Myocyte (in vitro differentiated cells): ENCODE results near the gene XPO6. TPM values are rescaled to one million over a fixed set of nuclear protein-coding genes. Genes with fewer than 3 reads are reported as not detected.
A peak's percentile ranks its signal among the peaks of the same experiment; 100 is the strongest.

Experiments used
- DNase-seq: peaks from one replicate; pipeline ENCODE4 v3.0.0-alpha.2; 2012; ENCODE audit warnings: low read depth
- total RNA-seq: library from RNA; depleted of rRNA; stranded (reverse); fragments of >200 nt; gene quantifications from 2 replicates; pipeline ENCODE4 v1.2.3, GENCODE V29; 2014

XPO6 gene
- total RNA-seq, 1 donor from 2014 or later, result 62.5 TPM

DNA sequence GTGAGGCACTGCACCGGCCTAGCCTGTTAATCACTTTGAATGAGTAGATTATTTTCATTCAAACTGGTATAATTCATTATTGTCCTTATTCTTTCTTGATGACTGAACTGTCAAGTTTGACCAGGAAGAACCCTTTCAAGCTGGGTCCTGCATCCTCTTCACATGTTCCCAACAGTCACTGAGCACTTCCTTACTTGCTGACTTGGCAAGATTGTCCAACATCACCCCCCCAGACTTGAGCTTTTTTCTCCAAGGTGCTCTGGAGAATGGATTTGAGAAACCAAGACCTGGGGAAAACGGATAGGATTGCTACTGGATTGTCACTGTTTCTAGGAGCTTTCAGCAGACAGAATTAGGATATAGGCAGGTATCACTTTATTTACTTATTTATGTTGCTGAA is 93.1 kb downstream of the XPO6 start:
- no peak for DNase-seq

DNA sequence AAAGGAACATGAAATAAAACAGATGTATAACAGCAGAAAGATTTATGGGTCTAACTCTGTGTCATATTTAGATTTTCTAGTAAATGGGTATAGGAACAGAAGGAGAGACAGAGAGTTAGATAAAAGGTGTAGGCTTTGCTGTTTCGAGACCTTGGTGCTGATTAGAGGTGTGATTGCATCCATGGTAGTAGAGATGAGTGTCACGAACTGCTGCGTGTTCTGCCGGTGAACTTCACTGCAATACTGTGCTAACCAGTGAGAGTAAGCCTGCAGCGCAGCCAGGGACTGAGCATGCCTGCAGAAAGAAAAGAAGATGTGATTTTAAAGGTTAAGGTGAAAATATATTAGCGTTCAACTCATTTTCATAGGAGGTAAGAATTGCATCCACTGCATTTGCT is 94.6 kb downstream of the XPO6 start:
- DNase-seq, result no peak

DNA sequence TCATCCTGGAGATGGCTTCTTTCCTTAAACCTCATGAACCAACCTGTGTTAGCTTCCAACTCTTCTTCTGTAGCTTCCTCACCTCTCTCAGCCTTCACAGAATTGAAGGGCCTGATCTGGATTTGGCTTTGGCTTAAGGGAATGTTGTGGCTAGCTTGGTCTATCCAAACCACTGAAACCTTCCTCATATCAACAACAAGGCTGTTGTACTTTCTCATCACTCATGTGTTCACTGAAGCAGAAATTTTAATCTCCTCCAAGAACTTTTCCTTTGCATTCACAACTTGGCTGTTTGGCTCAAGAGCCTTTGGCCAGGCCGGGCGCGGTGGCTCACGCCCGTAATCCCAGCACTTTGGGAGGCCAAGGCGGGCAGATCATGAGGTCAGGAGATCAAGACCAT is 95.9 kb downstream of the XPO6 start:
- DNase-seq, result peak; percentile 20

DNA sequence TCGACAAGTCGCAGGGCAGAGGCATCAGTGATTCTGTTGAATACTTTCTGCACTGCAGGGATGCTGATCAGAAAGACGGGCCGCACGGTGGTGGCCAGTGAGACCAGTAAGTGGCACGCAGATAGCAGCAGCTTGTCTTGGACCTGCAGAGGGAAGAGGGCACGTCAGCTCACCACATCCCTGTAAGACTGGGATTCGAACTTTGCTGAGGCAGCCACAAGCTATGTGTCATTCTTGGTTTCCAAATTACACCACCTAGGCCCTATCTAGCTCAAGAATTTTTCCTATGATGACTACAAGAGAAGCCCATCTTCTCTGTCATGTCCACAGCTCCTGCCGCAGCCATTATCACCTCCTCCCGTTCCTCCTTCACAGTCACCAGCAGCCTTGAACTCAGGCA is 98.9 kb downstream of the XPO6 start:
- DNase-seq, result no peak

DNA sequence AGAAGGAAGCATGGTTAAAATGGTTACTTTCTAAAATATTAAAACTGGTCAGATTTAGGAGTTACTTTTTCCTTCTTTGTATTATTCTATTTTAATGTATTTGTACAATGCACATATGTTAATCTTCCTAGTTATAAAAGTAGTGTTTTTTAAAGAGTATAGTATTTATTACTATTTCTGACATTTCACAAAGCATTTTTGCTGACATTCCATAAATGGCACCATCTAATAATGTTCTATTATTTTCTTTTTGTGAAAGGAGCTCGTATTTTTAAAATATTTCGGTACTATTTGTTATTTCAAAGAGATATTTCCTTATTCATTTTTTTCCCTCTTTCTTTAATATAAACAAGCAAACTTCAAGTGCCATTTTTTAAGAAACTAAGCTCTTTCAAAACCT is 100.8 kb downstream of the XPO6 start:
- no peak for DNase-seq

DNA sequence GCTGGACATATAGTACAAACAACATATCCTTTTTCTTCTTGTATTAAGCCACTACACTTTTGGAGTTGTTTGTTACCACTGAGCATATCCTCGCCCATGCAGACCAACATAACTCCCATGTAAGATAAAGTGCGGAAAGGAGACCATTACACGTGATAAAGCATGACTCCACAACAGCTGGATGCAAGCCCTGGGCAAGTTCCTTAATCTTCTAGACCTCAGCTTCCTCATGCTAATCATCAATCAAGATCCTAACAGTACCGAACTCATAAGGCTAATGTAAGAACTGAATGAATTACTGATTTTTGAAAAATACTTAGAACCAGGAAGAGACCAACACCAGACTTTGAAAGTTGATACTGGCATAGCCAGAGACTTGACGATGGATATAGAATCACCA is 101.3 kb downstream of the XPO6 start:
- no peak for DNase-seq

DNA sequence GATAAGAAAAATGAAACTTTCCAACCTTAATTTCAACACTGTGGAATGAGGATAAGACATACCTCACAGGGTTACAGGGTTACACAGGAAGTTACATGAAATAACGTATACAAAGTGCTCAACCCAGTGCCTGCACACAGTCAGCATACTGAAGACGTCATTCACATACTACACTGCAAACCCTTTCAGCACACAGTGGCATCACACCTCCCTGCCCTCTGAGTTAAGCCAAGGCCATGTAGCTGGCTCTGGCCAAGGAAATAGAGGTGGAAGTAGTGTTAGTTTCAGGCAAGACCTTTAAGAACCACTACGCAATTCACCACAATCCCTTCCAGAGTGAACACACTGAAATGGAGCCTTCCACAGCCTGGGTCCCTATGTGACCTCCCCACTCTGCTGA is 101.7 kb downstream of the XPO6 start:
- DNase-seq, result no peak

DNA sequence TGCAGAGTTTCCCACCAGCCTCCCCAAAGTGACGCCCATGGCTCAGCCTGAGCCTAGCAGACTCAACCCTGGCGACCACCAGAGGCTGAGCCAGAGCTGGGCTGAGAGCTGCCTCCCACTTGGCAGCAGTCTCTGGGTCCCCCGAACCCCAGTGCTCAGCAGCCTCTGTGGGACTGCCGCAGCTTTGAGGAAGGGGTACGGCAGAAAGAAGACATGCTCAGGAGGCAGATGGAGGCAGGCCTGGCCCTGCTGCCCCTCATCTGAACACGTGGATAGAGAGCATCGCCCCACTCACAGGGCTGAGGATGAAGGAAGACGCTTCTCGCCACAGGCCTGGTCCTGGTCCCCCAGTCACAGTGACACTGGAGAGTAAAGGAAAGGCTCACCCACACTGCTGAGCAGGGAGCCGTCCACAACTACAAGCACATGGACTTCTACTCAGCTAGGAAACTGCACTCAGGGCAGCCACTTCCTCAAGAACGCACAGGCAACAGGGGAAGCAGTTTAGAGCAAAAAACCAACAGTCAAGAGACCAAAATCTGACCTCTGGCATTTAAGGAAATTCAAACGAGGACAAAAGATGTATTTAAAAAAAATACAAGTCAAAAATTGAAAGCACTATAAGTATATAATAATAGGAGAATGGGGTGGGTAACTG is 103.0 kb downstream of the XPO6 start:
- no peak for DNase-seq

DNA sequence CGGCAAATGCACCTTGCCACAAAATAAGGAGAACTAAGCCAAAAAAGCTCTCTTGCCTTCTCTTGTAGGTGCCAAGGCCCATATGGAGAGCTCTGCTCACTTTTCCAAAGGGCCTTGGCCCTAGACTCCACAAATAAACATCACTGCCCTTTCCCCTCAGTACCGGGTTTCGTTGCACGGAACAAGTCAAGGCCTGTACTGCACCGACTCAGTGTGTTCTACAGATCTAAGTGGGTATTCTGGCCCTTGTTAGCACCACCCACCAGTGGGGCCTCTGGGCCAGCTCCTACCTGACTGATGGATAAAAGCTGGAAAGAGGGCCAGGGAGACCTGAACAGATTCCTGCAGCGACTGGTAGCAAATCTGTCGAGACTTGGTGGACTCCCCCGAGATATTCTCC is 104.5 kb downstream of the XPO6 start:
- no peak for DNase-seq

DNA sequence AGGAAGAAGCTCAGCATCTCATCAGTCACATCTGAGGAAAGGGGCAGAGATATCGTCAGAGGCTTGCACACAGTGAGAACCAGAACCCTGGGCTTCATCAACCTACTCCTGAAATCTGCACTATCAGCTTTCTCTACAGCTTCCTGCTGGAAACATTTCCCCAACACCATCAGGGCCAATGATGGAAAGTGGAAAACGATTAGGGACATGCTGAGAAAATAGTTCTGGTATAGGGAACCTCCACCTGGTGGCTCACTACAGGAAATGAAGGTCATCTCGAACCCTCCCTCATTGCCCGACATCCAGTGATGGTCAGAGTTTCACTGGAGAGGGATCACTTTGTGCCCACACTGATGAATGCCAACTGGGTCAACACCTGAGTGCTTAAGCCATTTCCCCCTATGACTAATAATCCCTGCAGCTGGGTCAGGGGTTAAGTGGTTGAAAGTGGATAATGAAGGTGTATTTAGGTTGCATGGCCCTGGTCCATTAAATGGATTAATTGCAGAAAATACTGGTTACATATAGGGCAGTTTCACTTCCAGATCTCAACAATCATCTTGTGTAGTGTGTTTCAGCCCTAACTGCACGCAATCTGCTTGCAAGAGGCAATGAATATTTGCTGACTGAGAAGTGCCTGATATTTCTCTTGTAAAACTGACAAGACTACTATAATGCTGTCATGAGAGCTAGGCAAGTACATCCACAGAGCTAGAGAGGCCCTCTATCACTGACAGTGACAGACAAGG is 105.1 kb downstream of the XPO6 start:
- no peak for DNase-seq

DNA sequence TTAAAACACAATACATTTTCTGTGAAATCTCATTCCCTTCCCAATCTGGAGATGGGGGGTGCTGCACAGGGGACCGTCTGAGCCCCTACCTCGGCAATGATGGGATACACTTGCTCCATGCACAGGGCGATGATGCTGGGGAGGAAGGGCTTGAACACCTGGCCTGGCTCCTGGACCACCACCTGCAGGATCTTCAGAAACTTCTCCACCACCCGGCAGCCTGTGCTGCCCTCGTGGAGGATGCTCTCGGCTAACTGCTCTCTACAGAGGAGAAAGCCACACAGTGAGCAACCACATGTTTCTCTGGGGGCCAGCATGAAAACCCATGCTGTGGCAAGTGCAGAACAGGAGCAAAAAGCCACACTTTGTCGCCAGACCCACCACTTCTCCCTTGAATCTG is 105.8 kb downstream of the XPO6 start:
- no peak for DNase-seq

DNA sequence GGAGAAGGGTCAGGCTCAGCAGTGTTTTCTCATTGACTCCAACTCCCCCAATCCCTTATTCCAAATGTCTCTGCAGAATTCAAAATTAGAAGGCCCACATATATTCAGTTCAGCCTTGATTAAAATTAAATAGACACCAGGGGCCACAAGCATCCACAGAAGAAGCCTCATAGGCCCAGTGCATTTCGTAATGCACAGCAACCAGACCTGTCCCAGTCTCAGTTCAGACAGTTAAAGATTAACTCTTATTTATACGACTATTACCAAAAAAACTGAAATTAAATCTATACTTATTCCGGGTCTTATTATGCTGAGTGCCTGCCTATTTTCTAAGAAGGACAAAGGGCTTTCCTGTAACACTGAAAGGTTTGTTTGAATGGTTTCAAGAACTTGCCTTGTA is 106.5 kb downstream of the XPO6 start:
- no peak for DNase-seq

DNA sequence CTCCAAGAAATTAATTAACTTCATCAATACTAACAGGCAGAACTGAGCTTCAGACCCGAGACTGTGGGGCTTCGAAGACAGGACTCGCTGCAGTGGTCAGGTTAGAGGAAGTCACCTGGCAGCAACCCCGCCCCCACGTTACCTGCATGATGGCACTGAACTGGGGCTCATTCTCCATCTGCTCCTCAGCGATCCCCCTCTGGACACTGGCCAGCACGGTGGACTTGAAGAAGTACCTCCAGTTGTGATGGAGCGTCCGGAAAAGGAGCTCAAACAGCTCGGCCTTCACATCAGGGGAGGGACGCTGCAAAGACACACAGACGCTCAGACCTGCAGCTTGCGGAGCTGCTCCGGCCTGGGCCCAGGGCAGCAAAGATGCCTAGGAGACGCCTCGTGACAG is 107.4 kb downstream of the XPO6 start:
- no peak for DNase-seq

DNA sequence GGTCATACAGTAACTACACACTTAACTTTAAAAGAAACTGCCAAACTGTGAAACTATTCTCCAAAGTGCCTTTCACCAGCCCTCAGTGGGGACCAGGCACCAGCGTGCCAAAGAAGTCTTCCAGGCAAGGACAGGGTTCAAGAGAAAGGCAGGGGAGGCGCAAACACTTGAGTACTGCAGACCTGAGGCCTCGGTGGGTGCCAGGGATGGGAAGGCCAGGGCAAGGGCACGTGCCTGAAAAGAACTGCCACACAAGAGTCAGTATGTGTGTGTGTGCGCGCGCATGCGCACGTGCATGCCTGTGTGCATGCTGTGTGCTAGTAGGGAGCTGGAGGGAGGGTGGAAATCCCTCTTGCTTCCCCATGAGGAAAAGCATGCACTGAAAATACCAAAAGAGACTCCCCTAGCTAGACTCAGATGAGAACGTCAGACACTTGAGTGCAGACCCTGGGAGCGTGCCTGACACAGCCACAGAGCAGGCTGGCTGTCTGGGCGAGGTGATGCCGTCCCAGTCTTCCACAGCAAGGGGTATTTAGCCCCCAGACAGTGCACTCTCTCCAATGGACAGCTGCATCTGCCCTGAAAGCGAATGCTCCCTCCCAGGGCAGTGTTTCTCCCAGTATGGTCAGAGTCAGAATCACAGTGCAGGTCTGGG is 108.1 kb downstream of the XPO6 start:
- no peak for DNase-seq

DNA sequence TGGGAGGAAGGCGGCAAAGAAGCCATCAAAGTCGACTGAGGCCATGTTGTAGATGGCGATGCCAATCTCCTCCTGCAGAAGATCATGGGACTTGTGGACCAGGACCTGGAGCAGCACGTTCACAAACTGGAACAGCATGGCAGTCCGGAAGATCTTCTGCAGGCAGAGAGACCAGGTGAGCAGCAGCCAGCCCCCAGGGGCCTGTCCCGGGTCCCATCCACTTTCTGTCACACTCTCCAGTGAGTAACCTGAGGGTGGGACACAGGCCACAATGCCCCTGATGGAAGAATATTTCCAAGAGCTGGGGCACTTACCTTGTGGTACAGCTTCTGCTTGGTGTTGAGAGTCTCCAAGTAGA is 110.3 kb downstream of the XPO6 start:
- no peak for DNase-seq

DNA sequence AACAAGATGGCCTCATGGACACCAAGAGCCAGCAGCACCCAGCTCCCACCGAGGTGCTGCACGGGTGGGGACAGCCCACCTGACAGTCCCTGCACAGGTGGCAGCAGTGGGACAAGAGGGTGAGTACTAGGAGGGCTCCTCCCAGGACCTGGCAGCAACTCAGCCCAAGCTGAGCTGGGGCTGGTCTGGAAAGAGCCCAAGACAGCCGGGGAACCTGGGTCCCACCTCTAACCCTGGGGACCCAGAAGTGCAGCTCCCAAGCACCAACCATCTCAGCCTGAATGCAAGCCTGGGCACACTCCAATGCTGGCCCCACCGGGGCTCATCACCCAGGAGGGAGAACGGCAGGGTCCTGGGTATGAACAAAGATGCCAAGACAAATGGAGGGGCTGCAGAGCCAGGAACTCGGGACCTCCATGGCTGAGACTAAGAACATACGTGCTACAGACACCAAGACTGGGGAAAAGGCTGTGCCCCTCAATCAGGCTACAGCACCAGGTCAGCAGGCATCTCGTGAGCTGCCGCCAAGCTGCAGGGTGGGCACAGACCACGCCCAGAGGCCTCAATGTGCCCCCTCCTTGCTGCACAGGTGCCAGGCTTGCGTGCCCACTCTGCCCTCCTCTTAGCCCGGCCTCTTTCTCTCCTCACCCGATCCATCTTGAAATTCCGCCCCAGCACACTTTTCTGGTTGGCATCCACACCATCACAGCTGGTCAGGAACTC is 110.8 kb downstream of the XPO6 start:
- no peak for DNase-seq

DNA sequence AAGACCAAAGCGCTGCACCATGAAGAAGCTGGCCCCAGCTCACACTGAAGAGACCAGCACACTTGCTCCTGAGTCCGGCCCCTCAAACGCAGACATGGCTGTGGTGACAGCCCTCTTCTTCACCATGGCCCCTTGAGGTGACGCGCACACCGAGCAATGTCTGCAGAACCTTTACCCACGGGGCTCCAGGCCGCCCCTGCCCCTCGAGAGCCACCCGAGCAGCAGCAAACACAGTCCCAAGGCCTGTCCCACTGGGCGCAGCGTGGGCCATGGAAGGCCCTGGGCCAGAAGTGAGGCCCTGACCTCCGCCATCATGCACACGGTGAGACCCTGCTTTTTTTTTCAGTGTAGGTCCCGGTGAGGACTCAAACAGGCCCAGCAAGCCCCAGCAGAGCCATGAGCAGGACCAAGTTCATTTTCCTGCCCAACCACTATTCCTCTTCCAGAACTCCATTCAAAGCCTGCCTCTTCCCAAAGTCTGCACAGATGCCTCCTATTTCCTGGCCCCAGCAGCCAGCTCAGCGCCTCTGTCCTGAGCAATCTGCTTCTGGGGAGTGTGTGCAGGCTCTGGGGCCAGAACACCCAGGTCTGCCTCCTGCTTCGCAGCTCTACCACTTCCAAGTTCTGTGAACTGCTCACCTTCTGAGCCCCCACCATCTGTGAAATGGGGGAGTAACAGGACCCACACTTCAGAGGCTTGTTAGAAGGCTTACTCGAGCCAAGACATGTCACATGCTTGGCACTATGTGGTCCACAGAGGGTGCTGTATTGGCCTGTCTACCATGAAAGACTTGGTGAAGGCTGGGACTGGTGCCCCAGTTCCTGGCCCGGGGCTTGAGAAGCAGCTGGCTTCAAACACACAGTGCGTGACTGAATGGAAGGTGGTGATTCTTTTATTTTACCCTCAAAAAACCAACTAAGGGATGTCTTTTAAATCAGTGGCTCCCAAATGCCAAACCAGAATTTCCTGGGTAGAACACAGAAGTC is 112.5 kb downstream of the XPO6 start:
- no peak for DNase-seq

DNA sequence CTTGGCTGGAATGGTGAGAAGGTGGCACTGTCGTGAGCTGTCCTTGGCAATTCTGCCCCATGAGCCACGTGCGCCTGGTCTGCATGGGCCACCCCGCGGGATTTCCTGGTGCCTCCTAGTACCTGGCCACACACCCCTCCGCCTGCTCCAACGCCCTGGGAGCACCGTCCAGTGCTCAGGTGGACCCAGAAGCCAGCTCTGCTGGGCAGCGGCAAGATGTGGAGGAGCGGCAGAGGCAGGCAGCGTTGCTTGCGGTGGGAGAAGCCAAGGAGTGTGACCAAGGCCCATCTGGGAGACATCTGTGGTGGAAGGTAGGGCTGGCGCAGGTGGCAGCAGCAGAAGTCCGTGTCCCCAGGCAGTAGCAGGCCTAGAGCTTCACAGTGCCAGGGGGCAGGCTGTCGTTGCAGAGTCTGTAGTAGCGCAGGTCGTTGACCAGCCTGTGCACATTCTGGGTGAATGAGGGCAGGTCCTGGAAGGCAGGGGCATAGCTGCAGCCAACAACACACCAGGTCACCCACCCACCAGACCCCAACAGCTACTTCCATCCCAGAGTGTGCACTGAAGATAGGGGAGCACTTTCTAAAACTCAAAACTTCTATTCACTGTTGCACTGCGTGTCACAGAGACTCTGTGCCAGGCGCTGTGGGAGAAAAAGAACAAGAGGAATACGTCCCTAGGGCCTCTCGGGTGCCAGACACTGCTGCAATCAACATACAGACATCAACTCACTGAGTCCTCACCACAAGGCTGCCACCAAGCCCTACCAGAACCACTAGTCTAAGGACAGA is 113.4 kb downstream of the XPO6 start:
- DNase-seq, result no peak

DNA sequence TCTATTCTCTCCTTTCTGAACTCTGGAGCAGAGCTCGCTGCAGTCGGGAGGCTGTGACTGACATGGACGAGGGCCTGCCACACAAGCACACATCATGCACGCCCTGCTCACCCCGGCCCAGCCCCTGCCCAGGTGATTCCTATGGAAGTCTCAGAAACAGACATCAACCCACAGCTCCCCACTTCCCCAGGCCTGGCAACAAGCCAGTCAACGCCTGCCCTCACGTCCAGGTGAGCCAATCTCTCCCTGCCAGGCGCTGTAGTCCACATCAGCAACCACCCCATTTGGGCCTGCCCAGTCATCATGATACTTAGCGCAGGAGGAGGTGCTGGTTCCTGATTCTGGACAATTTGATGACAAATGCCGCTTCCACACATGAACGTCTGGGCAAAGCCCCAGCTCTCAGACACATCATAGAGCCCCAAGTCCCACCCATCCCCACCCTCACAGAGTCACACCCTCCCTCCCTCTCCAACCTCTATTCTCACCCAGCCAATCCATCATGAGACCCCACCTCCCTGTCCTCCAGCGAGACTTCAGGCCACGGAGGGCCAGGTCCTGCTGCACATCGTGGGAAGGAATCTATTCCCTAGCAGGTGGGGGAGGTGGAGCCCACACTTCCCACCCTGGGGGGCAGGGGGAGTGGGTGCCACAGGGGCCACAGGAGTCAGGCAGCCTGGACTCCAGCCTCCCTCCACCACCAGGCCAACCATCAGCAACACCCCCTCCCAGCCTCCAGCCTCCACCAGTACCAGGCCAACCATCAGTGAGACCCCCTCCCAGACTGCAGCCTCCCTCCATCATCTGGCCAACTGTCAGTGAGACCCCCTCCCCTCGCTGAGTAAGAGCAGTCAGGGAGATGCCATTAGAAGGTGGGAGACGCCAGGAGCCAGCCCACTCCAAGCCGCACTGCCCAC is 114.5 kb downstream of the XPO6 start:
- no peak for DNase-seq
